Erythroblast (primary cell): ENCODE measurements around the gene LSAMP.

Source experiments
- DNase-seq, 2 experiments: peaks; one replicate each; lab custom pipeline; 2025; lab: John Stamatoyannopoulos, UW
- GATA1 ChIP-seq: IDR thresholded peaks from 2 replicates; pipeline ENCODE4 v1.6.1; 2011; ENCODE audit warnings: low read depth, mild to moderate bottlenecking, control low read depth, low read length, moderate library complexity
- POLR2A ChIP-seq: IDR thresholded peaks from 2 replicates; pipeline ENCODE4 v1.6.1; 2011; ENCODE audit warnings: mild to moderate bottlenecking, low read length

The LSAMP gene

DNA sequence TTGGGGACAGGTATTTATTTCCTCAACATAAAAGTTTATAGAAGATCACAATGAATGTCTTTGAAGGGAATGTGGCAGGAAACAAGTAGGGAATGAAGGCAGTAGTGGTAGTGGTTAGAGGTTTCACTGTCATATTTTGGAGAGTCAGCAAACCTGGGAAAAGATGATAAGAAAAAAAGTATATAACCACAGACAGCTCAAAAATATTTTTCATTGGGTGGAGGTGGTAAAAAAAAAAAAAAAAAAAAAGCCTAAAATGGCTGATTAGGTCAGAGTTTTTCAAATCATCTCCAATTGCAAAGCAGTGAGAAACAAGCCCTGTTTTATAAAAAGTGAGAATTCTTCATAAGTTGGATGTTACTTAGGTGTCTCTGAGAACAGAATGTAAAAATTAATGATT is 400.0 kb downstream of the LSAMP start:
- DNase-seq = peak; percentile 2 to 29
- TF ChIP-seq GATA1 (no peak), POLR2A (no peak)

DNA sequence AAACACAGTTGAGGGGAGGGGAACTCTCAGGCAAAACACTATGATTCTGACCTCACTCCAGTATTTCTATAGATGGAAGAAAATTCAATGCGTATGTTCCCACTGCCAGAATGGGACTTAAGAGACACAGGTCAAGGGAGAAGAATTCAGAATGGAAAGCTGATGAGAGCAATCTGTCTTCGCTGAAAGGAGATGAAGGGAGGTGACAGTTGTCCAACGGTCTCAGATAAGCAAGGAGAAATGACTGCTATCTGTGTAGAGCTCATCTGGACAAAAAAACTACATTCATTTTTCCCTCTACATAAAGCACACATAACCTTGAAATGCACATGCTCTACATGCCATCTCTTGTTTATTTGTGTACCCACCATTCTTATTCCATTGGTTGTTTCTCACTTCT is 405.1 kb downstream of the LSAMP start:
- peak; percentile 30 to 53 for DNase-seq
- TF ChIP-seq GATA1 (no peak), POLR2A (no peak)

DNA sequence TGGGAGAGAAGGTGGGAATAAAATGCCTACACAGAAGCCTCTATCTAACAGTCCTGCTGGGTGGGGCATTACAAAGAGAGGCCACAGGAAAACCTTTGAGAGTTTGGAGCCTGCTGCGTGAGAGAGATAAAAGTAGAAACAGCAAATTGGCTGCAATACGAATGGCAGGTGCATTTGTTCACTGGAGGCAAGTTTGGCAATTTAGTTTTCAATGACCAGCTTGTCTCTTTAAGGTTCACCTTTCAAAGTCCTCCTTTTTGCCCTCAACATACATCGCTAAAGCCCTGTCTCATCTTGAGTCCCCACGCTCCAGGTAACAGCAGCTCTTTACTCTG is 405.7 kb downstream of the LSAMP start:
- DNase-seq = peak; percentile 55 to 81
- no peak for TF ChIP-seq POLR2A
- no peak for TF ChIP-seq GATA1

DNA sequence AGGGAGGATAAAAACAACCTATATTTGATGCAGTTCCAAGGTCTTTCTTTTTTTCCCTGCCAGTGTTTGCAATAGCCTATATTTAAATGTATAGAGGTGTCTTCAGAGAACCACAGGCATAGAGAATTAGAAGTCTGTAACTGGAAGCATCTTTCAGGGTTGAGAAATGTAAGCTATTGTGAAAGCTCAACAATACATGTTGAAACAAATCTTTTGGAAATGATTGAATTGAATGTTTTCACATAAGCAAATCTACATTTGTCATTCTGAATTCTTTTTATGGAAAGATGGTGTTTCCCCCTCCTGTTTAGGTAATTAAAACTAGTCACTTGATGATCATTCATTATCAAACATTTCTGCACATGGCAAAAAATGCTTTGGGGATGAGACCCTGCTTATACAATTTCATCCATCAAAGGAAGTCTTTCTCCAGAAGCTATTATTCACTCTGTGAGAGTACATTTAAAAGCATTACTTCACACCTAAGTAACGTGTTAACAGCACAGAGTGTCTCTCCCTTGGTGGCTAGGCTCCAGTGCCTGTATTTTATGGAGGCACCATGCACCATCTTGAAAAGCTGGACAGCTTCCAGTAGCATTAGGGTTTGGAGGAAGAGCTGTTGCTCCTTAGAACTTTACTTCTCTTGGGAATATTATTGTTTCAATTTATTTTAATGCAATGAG is 406.2 kb downstream of the LSAMP start:
- TF ChIP-seq GATA1 = no peak
- no peak for TF ChIP-seq POLR2A
- no peak for DNase-seq

DNA sequence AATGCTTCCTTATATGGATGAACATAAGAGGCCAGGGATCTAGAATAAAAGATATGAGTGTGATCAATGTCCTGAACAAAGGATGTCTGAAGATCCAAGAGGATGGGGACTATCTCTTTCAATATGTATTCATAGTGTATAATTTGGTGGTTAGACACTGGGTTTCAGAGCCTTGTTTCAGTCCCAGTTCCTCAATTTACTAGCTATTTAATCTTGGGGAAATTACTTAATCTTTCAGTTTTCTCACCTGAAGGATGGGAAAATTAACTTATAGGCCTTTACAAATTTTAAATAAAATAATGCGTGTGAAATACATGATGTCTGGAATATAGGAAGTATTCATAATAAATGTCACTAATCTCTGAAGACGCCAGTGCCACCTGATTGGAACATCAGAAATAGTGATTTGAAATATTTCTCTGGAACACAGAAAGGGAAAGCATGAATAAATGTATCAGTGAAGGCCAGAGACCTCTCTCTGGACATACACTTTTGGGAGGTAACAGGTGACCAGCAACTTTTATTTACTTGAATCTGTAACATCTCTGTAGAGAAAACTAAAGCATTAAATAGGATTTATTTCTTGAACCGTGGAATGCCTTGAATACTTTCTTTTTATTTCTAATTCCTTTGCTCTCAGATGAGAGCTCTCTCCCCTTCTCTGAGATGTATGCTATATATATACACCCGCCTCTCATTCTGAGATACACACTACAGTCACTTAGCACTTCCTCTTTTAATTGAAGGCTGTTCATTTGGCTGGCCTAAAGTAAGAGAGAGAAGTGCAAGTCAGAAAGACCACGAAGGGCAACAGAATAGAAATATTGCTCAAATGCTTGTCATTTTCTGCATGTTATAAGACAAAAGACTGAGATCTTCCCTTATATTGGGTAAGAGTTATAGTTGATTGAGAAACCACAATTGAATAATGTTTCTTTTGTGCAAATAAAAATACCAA is 407.1 kb downstream of the LSAMP start:
- DNase-seq = peak; percentile 2 to 6
- TF ChIP-seq POLR2A (no peak), GATA1 (no peak)

DNA sequence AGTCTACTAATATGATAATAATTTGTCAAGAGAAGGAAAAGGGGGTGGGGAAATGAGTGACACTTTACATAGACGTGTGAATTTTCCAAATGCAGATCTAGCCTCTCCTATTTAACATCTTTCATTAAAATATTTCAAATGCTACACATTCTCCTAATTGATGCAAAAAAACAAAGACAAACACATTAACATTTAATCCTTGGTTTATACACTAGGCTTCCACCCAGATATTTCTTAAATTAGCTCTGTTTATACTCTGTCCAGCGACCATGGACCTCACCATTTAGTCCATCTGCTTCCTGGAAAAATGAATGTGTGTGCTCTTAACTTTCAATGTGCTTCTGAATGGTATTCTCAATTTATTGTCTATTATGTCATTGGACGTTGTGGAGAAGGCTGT is 409.9 kb downstream of the LSAMP start:
- DNase-seq = no peak
- TF ChIP-seq GATA1 (no peak), POLR2A (no peak)

DNA sequence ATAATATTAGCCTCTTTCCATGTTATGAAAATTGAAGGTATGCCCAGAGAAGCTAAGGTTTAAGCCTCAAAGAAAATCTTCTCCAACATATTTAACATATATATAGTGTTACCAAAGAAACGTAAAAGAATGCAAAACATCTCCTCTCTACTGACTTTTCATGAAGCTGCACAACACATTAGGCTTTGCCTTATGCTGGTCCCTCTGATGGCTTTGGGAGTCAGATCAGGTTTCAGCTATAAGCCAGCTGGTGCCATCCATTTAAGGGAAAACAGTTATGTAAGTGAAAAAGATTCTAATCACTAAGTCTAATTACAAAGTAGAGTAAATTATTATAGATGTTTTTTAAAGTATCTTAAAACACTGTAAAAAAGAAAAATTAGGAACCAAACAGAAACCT is 410.5 kb downstream of the LSAMP start:
- DNase-seq = no peak
- TF ChIP-seq POLR2A = no peak

DNA sequence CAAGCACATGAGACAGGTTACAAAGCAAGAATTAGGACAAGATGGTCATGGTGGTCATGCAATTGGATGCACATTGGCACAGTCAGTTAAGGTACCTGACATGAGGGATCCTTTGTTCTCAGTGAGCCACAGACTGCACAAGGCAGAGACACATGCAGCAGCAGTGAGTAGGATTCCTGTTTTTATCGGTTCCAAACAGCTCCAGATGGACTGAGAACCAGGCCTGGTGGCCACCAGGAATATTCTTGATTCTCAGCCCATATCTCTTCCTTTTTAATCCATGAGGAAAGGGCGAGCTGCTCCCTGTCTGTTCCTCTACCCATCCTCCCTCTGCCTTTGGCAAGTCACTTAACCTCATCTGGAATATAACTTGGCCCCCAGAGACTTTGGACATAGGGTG is 411.2 kb downstream of the LSAMP start:
- TF ChIP-seq GATA1 = no peak
- TF ChIP-seq POLR2A = no peak
- DNase-seq = no peak

DNA sequence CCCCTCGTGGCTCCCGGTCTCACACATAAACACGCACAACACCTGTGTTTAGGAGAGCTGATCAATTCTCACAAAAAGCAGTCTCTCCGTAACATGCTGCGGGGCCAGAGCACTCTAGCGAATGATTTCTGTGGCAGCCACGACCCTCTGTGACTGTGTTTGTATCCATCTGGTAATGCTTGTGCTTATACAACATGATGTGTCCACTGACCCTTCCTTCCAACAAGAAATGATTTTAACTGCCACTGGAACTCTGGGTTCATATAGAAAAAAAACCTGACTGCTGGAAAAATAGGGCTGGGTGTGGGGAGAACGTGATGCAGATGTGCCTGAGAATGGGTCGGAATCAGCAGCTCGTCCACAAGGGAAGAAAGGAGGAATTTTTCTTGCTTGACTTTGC is 411.8 kb downstream of the LSAMP start:
- TF ChIP-seq POLR2A (no peak), GATA1 (no peak)
- DNase-seq = no peak

DNA sequence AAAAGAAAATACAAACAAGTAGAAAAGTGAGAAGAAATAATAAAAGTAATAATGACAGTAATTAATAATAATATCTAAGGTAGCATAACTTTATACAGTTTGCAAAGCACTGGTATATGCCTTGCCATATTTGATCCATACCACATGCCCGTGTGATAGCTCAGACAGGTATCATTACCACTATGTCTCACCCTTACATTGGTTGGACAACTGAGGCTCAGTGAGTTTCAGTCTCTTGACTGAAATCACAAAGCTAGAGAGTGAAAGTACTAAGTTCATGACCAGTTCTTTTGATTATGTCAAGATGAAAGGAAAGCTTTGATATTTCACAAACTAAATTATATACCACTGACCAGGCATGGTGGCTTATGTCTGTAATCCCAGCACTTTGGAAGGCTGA is 413.1 kb downstream of the LSAMP start:
- TF ChIP-seq GATA1 (no peak), POLR2A (no peak)
- no peak for DNase-seq

DNA sequence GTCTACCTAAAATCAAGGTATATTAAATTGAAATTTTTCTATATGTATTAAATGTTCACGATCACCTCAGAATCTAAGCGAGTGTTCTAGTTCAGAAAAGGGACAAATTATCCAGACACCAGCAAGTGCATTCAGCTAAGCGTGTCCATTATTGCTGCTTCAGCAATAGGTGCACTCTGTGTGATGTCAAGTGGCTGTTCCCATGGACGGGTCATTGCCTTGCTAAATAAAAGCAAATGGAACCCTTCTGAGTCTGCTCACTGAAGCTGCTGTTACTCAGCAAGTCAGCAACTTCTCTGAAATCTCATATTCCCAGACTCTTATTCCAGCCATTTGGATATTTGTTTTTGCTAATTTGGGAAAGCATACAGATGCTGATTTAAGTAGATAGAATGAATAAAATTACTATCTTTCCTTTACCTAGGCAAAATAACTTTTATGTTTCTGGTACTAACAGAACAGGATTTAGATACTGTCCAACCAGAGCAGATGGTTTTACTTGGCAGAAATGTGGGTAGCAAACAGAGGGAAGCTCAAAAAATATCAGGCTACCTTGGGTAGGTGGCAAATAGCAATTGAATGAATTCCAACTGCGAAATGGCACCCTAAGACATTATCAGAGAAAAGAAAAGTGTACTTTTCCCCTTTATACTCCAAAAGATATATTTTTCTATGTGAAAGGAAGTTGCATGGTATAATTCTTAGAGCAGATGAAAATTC is 415.0 kb downstream of the LSAMP start:
- no peak for DNase-seq
- TF ChIP-seq POLR2A (no peak), GATA1 (no peak)

DNA sequence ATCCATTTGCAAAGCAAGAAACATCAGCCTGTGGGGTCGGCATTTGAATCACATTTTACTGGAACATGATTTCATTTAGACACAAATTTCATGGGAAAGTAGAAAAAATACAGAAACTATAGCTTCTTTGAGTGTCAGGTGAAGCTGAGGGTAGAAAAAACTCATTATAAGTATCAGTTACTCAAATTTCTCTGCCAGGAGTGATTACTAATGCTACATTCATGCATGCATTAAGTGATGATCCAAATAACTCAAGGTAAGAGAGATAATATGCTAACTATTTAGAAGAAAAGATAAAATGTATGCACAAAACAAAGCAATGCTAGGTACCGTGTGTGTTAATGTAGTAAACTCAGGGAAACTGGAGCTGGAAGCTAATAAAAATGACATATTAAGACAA is 416.0 kb downstream of the LSAMP start:
- DNase-seq = no peak
- TF ChIP-seq POLR2A = no peak
- TF ChIP-seq GATA1 = no peak

DNA sequence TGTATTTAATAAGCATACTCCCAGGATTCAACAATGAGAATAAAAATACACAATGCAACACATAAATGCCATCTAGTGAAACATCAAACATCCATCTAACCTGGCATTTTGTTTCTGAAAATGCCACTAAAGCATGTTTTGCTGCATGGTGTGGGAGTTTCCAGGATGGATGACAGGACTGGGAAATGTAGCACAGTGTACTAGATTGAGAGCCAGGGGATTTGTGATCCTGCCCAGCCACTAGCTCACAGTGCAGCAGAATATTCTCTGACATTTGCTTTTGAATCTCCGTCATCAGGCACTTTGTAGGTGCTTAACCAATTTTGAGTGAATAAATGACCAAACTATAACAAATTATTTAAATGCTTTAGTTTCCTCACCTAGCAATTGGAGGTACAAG is 417.1 kb downstream of the LSAMP start:
- DNase-seq = no peak
- no peak for TF ChIP-seq GATA1
- TF ChIP-seq POLR2A = no peak

DNA sequence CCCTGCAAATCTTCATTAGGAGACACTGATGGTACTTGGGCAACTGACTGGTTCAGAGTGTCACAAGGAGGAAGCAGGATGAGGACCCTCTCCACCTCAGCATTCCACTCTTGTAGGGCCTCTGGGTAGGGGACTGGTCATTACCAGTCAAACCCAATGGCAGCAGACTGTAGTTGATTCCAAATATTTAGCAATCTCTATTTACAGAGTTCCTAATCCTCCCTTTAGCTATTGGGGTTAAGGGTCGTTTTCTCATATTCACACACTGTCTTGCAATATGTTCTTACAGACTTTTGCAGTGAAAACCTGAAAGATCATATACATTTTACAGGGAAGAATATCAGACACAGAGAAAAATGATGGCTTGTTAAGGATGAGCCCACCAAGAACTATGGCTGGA is 424.3 kb downstream of the LSAMP start:
- no peak for DNase-seq

More for the DNA sequence above, 424.3 kb downstream of the LSAMP start:
- TF ChIP-seq GATA1 (no peak), POLR2A (no peak)
